ENCODE results near the gene MYO1A. TPM values are rescaled to one million over a fixed set of nuclear protein-coding genes. Genes with fewer than 3 reads are reported as not detected.
"Not testable (repeated sequence)": the region's sequence is repeated elsewhere in the genome, so short reads cannot be mapped to it uniquely, and the experiment has no call there.

The MYO1A gene
- total RNA-seq, 1 donor from 2014 or later = 0.11 TPM

- not testable (repeated sequence) for DNase-seq (ENCODE audit: low spot score)
- intact Hi-C loops (cut with DNase I) = loop anchor here (2.0 to 5.0 kb wide), 2 partner anchors 143 to 223 kb away; partner anchors contain the start of gene HSD17B6
Measured at GRCh38 chr12:56985714-56986113, 64.2 kb downstream of the MYO1A start.

GRCh38 chr12:56983386-56983785 is 66.5 kb downstream of the MYO1A start:
- intact Hi-C loops (cut with DNase I) = no loop called here
- no peak for DNase-seq (ENCODE audit: low spot score)

GRCh38 chr12:56982578-56983236 is 67.2 kb downstream of the MYO1A start:
- intact Hi-C loops (cut with DNase I); DNase-seq (ENCODE audit: low spot score): not testable (repeated sequence)

- intact Hi-C loops (cut with DNase I) = no loop called here
- DNase-seq (ENCODE audit: low spot score) = no peak
Measured at GRCh38 chr12:56980941-56981530, 68.9 kb downstream of the MYO1A start.

- intact Hi-C loops (cut with DNase I) = no loop called here
- no peak for DNase-seq (ENCODE audit: low spot score)
Measured at GRCh38 chr12:56980268-56980667, 69.7 kb downstream of the MYO1A start.

GRCh38 chr12:56979628-56980027 is 70.3 kb downstream of the MYO1A start:
- no peak for DNase-seq (ENCODE audit: low spot score)
- intact Hi-C loops (cut with DNase I) = no loop called here

Other genes with a start within 250 kb of the MYO1A start
- 0.27 TPM for gene SDR9C7, start 115.7 kb downstream of the MYO1A start, total RNA-seq
- 0.22 TPM for gene RDH16, start 92.5 kb downstream of the MYO1A start, total RNA-seq
- 3.5 TPM for gene ZBTB39, start 43.6 kb downstream of the MYO1A start, total RNA-seq
- not detected for gene TAC3, start 33.6 kb downstream of the MYO1A start, total RNA-seq
- gene NEMP1, start 28.7 kb upstream of the MYO1A start, total RNA-seq = 2.4 TPM
- gene NAB2, start 39.0 kb upstream of the MYO1A start, total RNA-seq = 37.9 TPM
- gene STAT6, start 61.2 kb upstream of the MYO1A start, total RNA-seq = 42.1 TPM
- gene LRP1, start 78.4 kb upstream of the MYO1A start, total RNA-seq = 103 TPM
- not detected for gene LRP1-AS, start 97.5 kb upstream of the MYO1A start, total RNA-seq
- 20.0 TPM for gene NXPH4, start 166.7 kb upstream of the MYO1A start, total RNA-seq
- 38.8 TPM for gene SHMT2, start 179.6 kb upstream of the MYO1A start, total RNA-seq
- gene STAC3, start 201.1 kb upstream of the MYO1A start, total RNA-seq = 0.94 TPM